GM12801 (cell line): ENCODE data around the gene RASGRP3.

Experiments
- TF ChIP-seq, protein P1 (sequence below): IDR thresholded peaks from one replicate; pipeline ENCODE4 v1.5.1; 2011; ENCODE audit warnings: control low read depth; ENCODE audit not compliant: insufficient read length; ENCODE audit errors: extremely low read depth

The RASGRP3 gene

DNA sequence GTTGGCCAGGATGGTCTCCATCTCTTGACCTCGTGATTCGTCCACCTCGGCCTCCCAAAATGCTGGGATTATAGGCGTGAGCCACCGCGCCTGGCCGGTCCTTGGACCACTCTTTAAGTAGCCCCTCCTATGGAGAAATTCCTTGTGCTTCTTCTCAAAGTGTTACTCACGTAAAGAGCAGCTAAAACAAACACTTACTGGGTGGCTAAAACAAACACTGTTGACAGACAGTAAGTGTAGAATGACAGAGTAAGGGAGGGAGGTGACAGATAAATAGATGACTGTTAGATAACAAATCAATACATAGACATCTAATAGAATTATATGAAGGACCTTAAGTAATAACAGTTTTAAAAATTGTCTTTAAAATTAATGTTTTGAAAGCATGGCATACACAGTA, 40.9 kb upstream of the RASGRP3 start:
- TF ChIP-seq, protein P1, sequence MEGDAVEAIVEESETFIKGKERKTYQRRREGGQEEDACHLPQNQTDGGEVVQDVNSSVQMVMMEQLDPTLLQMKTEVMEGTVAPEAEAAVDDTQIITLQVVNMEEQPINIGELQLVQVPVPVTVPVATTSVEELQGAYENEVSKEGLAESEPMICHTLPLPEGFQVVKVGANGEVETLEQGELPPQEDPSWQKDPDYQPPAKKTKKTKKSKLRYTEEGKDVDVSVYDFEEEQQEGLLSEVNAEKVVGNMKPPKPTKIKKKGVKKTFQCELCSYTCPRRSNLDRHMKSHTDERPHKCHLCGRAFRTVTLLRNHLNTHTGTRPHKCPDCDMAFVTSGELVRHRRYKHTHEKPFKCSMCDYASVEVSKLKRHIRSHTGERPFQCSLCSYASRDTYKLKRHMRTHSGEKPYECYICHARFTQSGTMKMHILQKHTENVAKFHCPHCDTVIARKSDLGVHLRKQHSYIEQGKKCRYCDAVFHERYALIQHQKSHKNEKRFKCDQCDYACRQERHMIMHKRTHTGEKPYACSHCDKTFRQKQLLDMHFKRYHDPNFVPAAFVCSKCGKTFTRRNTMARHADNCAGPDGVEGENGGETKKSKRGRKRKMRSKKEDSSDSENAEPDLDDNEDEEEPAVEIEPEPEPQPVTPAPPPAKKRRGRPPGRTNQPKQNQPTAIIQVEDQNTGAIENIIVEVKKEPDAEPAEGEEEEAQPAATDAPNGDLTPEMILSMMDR, result no peak

GRCh38 chr2:33436083-33436482, 40.4 kb upstream of the RASGRP3 start:
- TF ChIP-seq, protein P1, result no peak

DNA sequence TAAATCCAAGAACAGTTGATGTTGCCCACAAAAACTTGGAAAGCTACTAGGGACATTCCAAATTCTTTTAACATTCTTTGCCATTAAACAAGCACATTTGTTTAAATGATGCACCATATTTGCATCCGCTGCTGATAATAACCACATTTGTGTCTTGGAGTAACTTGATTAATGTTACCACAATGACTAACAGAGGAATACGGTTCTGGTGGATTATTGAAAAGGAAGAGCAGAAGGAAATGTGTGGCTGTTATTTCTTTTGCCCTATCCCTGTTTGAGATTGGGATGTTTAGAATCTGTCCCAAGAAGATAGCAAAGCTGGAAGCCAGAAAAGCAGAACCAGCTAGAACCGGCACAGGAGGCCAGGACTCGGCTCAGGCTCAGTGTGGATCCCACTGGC, 39.2 kb upstream of the RASGRP3 start:
- TF ChIP-seq, protein P1, result no peak

DNA sequence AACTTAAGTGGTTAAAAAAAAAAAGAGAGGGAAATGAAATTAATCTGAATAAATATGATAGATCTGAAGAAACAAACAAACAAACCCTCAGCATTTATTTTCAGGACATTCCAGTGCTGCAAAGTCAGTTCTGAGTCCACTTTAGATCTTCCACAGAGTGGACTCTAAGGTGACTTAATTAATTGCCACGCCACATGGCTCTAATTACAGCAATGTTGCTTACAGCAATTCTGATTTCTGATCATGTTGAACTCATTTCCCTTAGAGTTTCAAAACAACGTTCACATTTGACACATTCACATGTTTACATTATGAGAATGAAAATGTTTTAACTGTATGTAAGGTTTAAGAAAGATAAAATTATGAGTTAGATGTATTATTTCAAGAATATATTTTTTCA, 38.6 kb upstream of the RASGRP3 start:
- TF ChIP-seq, protein P1, result no peak

GRCh38 chr2:33441235-33441810, 35.1 kb upstream of the RASGRP3 start:
- TF ChIP-seq, protein P1, result no peak

- TF ChIP-seq, protein P1, result no peak
These were observed 33.8 kb upstream of the RASGRP3 start for GRCh38 chr2:33442528-33443079.

DNA sequence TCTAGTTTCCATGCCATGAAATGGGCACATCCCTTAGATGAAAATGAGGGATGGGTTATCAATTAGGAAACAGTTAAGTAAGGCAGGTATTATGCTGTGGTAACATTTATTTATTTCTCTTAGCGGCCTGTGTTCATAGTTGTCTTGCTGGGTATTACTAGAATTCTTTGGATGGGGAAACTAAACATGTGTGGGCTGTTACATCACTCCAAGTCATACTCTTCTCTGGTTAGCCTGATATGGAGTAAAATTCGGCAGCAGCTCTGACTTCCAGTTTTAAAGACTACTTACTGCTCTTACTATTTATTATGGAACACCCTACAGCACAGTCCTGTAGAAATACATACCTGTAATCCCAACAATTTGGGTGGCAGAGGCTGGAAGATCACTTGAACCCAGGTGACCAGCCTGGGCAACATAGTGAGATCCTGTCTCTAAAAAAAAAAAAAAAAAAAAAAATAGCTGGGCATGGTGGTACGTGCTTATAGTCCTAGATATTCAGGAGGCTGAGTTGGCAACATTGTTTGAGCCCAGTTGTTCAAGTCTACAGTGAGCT, 33.1 kb upstream of the RASGRP3 start:
- TF ChIP-seq, protein P1, result no peak
